Brain pericyte (primary cell): ENCODE data around the gene IL18BP.

Experiments
- DNase-seq: peaks from one replicate; pipeline ENCODE4 v3.0.0-alpha.2; 2012; ENCODE audit warnings: low read depth, low spot score

Gene IL18BP

GRCh38 chr11:72045849-72046248 lies 47.1 kb downstream of the IL18BP start:
- no peak for DNase-seq

- DNase-seq = no peak
Observed at GRCh38 chr11:72048766-72049460, 50.2 kb downstream of the IL18BP start.
